Trophoblast cell (in vitro differentiated cells and primary cell): ENCODE results near the gene DLGAP1. TPM values are rescaled to one million over a fixed set of nuclear protein-coding genes. Genes with fewer than 3 reads are reported as not detected.
"Not testable (repeated sequence)": the region's sequence is repeated elsewhere in the genome, so short reads cannot be mapped to it uniquely, and the experiment has no call there.

Experiments used
- DNase-seq, 2 donors: peaks; one replicate each; pipeline ENCODE4 v3.0.0-alpha.2; 2016
- H2AFZ ChIP-seq: 2 replicates; pipeline ENCODE4 v1.6.1; 2013; ENCODE audit warnings: low read length, moderate library complexity, mild to moderate bottlenecking; ENCODE audit not compliant: insufficient read depth, poor library complexity
- H2AK5ac ChIP-seq: 2 replicates; pipeline ENCODE4 v1.6.1; 2013; ENCODE audit warnings: mild to moderate bottlenecking, low read length
- H2BK120ac ChIP-seq: 2 replicates; pipeline ENCODE4 v1.6.1; 2013; ENCODE audit warnings: low read length, mild to moderate bottlenecking, moderate library complexity; ENCODE audit not compliant: insufficient read depth, poor library complexity
- H2BK12ac ChIP-seq: 2 replicates; pipeline ENCODE4 v1.6.1; 2013; ENCODE audit warnings: mild to moderate bottlenecking, low read length, moderate library complexity
- H2BK5ac ChIP-seq: 2 replicates; pipeline ENCODE4 v1.6.1; 2013; ENCODE audit warnings: low read length, low read depth, moderate library complexity, mild to moderate bottlenecking; ENCODE audit not compliant: poor library complexity
- H3K14ac ChIP-seq: 2 replicates; pipeline ENCODE4 v1.6.1; 2013; ENCODE audit warnings: mild to moderate bottlenecking, low read length
- H3K18ac ChIP-seq: 2 replicates; pipeline ENCODE4 v1.6.1; 2013; ENCODE audit warnings: mild to moderate bottlenecking, low read length
- H3K23ac ChIP-seq: 2 replicates; pipeline ENCODE4 v1.6.1; 2013; ENCODE audit warnings: low read length
- H3K27ac ChIP-seq: 2 replicates; pipeline ENCODE4 v1.5.1; 2013; ENCODE audit warnings: low read depth, mild to moderate bottlenecking, inconsistent platforms, low read length, moderate library complexity
- H3K27me3 ChIP-seq: 2 replicates; pipeline ENCODE4 v1.6.1; 2013; ENCODE audit warnings: inconsistent platforms, mild to moderate bottlenecking, low read length, moderate library complexity; ENCODE audit not compliant: insufficient read depth
- H3K36me3 ChIP-seq, 2 experiments: 1 replicate in 1 of 2; 2 replicates in 1 of 2; pipeline ENCODE4 v1.6.1; 2013; ENCODE audit warnings: low read length in 2 of 2, mild to moderate bottlenecking in 2 of 2, moderate library complexity in 1 of 2; ENCODE audit not compliant: insufficient read depth in 2 of 2, control insufficient read depth in 1 of 2
- H3K4ac ChIP-seq: 2 replicates; pipeline ENCODE4 v1.6.1; 2013; ENCODE audit warnings: low read depth, mild to moderate bottlenecking, low read length, moderate library complexity
- H3K4me1 ChIP-seq, 2 experiments: 1 replicate in 1 of 2; 2 replicates in 1 of 2; pipeline ENCODE4 v1.6.1; 2013; ENCODE audit warnings: low read length in 2 of 2, mild to moderate bottlenecking in 2 of 2, moderate library complexity in 1 of 2; ENCODE audit not compliant: insufficient read depth in 2 of 2, control insufficient read depth in 1 of 2
- H3K4me2 ChIP-seq: 2 replicates; pipeline ENCODE4 v1.6.1; 2013; ENCODE audit warnings: inconsistent platforms, mild to moderate bottlenecking, low read length, moderate library complexity
- H3K4me3 ChIP-seq: 2 replicates; pipeline ENCODE4 v1.5.1; 2013; ENCODE audit warnings: mild to moderate bottlenecking, low read depth, low read length, inconsistent platforms
- H3K79me1 ChIP-seq: one replicate; pipeline ENCODE4 v1.6.1; 2013; ENCODE audit warnings: low read length
- H3K79me2 ChIP-seq: 2 replicates; pipeline ENCODE4 v1.6.1; 2013; ENCODE audit warnings: low read length, mild to moderate bottlenecking; ENCODE audit not compliant: control insufficient read depth, insufficient read depth, poor library complexity
- H3K9ac ChIP-seq: 2 replicates; pipeline ENCODE4 v1.6.1; 2013; ENCODE audit warnings: mild to moderate bottlenecking, low read length
- H3K9me3 ChIP-seq: 2 replicates; pipeline ENCODE4 v1.6.1; 2013; ENCODE audit warnings: low read depth, mild to moderate bottlenecking, control low read depth, inconsistent platforms, low read length; ENCODE audit not compliant: insufficient read depth
- H4K12ac ChIP-seq: 2 replicates; pipeline ENCODE4 v1.6.1; 2013; ENCODE audit warnings: low read depth, mild to moderate bottlenecking, low read length, moderate library complexity
- H4K8ac ChIP-seq: 2 replicates; pipeline ENCODE4 v1.6.1; 2013; ENCODE audit warnings: low read depth, mild to moderate bottlenecking, low read length, moderate library complexity
- H4K91ac ChIP-seq: one replicate; pipeline ENCODE4 v1.6.1; 2013; ENCODE audit warnings: low read depth, mild to moderate bottlenecking, low read length, moderate library complexity
- WGBS: extraction: QIAGEN DNeasy Blood & Tissue Kit; methylation state at CpG from one replicate; pipeline ENCODE4 v1.1.7; 2013; ENCODE audit warnings: missing lambda C conversion rate; ENCODE audit not compliant: insufficient read length, insufficient coverage; ENCODE audit errors: extremely low coverage; 5-methylcytosine and 5-hydroxymethylcytosine counted together
- polyA plus RNA-seq: library from polyadenylated mRNA; stranded (reverse); fragments of 200-250 nt; gene quantifications from 2 replicates; pipeline ENCODE4 v1.2.3, GENCODE V29; 2013

DLGAP1 gene
- 0.30 and 0.33 TPM in 2 replicates for polyA plus RNA-seq

DNA sequence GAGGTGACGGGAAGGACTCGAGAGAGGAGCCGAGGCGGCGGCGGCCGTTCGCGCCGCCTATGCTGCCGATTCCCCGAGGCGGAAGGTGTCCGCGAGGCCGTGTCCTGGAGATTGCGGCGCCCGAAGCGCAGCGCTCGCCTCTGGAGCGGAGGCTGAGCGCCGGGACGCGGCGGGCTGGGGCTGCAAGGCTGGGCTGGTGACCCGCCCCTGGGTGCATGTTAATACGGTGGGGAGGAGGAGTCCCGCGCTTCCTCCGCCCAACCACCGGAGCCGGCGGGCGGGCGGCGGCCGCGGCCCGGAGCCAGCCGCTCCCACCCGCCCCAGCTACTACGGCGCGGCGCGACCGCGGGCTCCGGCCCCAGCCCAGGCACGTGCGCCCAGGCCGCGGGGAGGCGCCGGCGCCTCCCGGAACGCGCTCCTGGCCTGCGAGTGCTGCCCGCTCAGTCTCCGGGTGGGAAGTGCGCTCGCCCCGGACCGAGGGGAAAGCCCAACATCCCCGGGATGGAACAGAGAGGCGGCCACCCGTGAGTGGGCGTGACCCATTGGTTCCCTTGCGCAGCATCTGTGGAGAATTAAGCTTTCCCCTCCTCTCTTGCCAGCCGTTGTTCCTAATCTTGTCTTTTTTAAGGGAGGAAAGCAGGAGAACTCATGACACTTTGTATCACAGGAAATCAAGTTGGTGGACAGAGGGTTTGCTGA lies at the start of gene DLGAP1:
TSS of gene DLGAP1 (minus strand) at position 195 of the 699 bp plus-strand sequence.
- peaks cover 7 to 10% of the 10 kb centered on the region in 2 experiments for H3K4me1 ChIP-seq
- H3K27ac ChIP-seq = no peak within 1 kb of the TSS
- no peak within 1 kb of the TSS for H2BK120ac ChIP-seq
- no peak within 1 kb of the TSS for H2BK12ac ChIP-seq
- no peak within 1 kb of the TSS for H3K4ac ChIP-seq
- no peak for DNase-seq
- peak within 1 kb of the TSS; percentile 65 for H3K9ac ChIP-seq
- no peak within 1 kb of the TSS for H4K8ac ChIP-seq
- no peaks in the 10 kb centered on the region for H3K9me3 ChIP-seq
- H3K27me3 ChIP-seq = peaks cover 20% of the 10 kb centered on the region
- H3K14ac ChIP-seq = no peak within 1 kb of the TSS
- H3K79me1 ChIP-seq = no peaks in the 10 kb centered on the region
- H3K18ac ChIP-seq = no peak within 1 kb of the TSS
- H3K4me3 ChIP-seq = peak within 1 kb of the TSS; percentile 80
- H4K91ac ChIP-seq = no peak within 1 kb of the TSS
- H4K12ac ChIP-seq = no peak within 1 kb of the TSS
- H2AFZ ChIP-seq = peak within 1 kb of the TSS; percentile 52
- H3K79me2 ChIP-seq = no peaks in the 10 kb centered on the region
- no peak within 1 kb of the TSS for H3K23ac ChIP-seq
- no CpG with 5 or more reads among the region's 75 CpGs for WGBS
- H2BK5ac ChIP-seq = no peak within 1 kb of the TSS
- no peak within 1 kb of the TSS for H2AK5ac ChIP-seq
- H3K4me2 ChIP-seq = peak within 1 kb of the TSS; percentile 100
- no peaks in the 10 kb centered on the region for H3K36me3 ChIP-seq

DNA sequence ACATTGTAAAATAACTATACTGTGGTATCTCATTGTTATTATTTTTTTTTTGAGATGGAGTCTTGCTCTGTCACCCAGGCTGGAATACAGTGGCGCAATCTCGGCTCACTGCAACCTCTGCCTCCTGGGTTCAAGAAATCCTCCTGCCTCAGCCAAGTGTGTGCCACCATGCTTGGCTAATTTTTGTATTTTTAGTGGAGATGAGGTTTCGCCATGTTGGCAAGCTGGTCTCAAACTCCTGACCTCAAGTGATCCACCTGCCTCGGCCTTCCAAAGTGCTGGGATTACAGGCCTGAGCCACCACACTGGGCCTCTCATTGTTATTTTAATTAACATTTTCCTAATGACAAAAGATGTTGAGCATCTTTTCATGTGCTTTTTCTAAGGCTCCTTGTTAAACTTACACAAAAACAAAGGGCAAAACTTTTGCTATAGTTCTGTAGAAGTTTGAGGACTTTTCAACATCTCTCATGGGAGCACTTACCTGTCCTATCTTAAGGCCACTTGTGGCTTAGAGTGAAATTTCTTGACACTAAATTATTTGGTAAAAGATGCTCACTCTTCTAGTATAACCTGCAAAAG lies 39.7 kb upstream of the DLGAP1 start:
- not testable (repeated sequence) for H2BK5ac ChIP-seq, DNase-seq, H2BK12ac ChIP-seq, H3K4me1 ChIP-seq, H3K9me3 ChIP-seq, H3K18ac ChIP-seq, H3K79me2 ChIP-seq, H3K23ac ChIP-seq, H3K14ac ChIP-seq, H3K27me3 ChIP-seq, H3K36me3 ChIP-seq, H2BK120ac ChIP-seq, H3K9ac ChIP-seq, H3K79me1 ChIP-seq, H2AFZ ChIP-seq, H3K4me2 ChIP-seq, H3K4me3 ChIP-seq, H2AK5ac ChIP-seq, H3K27ac ChIP-seq, H4K12ac ChIP-seq, H4K8ac ChIP-seq, H3K4ac ChIP-seq, H4K91ac ChIP-seq
- WGBS = no CpG with 5 or more reads among the region's 4 CpGs

DNA sequence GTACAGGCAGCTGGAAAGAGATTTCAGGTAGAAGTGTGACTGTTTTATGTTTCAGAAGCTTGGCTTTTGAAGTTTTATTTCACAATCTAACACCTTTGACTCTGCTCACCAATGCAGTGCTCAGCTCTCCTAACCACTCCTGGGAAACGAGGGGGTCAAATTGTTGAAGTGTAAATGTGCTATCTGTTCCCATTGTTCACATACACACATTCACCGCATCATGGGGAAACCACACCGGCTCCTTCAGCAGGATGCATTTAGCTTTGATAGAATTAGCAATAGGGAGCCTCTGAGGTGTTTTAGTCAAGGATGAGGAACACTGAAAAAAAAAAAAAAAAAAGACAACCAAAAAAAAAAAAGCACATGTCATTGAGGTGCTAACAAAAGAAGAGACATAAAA lies 13.4 kb upstream of the DLGAP1 start:
- H4K12ac ChIP-seq = no peak overlapping the region
- no peak overlapping the region for H2BK120ac ChIP-seq
- WGBS = no CpG with 5 or more reads among the region's 3 CpGs
- H3K79me1 ChIP-seq = no peaks in the 10 kb centered on the region
- no peak for DNase-seq
- no peak overlapping the region for H3K4ac ChIP-seq
- no peaks in the 10 kb centered on the region for H3K4me1 ChIP-seq
- no peaks in the 10 kb centered on the region for H3K79me2 ChIP-seq
- H3K9ac ChIP-seq = no peak overlapping the region
- H2BK12ac ChIP-seq = no peak overlapping the region
- H2BK5ac ChIP-seq = no peak overlapping the region
- H3K9me3 ChIP-seq = no peaks in the 10 kb centered on the region
- no peak overlapping the region for H3K4me2 ChIP-seq
- no peak overlapping the region for H3K4me3 ChIP-seq
- no peak overlapping the region for H4K8ac ChIP-seq
- H2AK5ac ChIP-seq = no peak overlapping the region
- H3K14ac ChIP-seq = no peak overlapping the region
- no peak overlapping the region for H2AFZ ChIP-seq
- H3K27me3 ChIP-seq = no peaks in the 10 kb centered on the region
- H3K27ac ChIP-seq = no peak overlapping the region
- no peaks in the 10 kb centered on the region for H3K36me3 ChIP-seq
- H3K23ac ChIP-seq = no peak overlapping the region
- H4K91ac ChIP-seq = no peak overlapping the region
- no peak overlapping the region for H3K18ac ChIP-seq

DNA sequence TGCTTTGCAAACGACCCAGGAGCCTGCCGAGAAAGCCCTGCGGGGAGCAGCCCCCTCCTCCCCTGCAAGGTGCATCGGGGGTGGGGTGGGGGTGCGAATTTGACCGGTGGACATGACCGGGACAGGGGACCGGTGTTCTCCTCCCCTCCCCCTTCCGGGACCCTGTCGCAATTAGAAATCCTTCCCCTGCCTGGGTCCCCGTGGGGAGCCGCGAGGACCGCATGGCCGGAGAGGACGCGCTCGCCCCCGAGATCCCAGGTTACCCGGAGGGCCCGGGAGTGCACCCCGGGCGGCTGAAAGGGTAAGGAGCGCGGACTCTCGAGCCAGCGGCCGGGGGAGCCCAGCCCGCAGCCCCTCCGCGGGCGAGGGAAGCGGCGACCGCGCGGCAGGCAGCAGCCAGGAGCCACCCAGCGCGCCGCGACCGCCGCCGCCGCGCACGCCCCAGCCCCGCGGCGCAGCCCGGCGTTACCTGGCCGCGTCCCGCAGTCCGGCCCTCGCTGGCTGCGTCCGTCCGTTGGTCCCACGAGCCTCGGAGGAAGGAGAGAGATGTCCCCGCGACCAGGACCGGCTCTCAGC lies 482 bp downstream of the DLGAP1 start:
- H3K27ac ChIP-seq = no peak overlapping the region
- H3K79me1 ChIP-seq = no peaks in the 10 kb centered on the region
- no peak overlapping the region for H4K12ac ChIP-seq
- H2BK5ac ChIP-seq = no peak overlapping the region
- peak overlapping the region; percentile 65 for H3K9ac ChIP-seq
- H2AK5ac ChIP-seq = no peak overlapping the region
- H2BK120ac ChIP-seq = no peak overlapping the region
- no peaks in the 10 kb centered on the region for H3K79me2 ChIP-seq
- H3K23ac ChIP-seq = no peak overlapping the region
- peak overlapping the region; percentile 100 for H3K4me2 ChIP-seq
- no peak overlapping the region for H4K8ac ChIP-seq
- no CpG with 5 or more reads among the region's 65 CpGs for WGBS
- H3K4me3 ChIP-seq = peak overlapping the region; percentile 80
- H2AFZ ChIP-seq = peak overlapping the region; percentile 35
- no peak overlapping the region for H2BK12ac ChIP-seq
- peaks cover 20% of the 10 kb centered on the region for H3K27me3 ChIP-seq
- no peak overlapping the region for H3K14ac ChIP-seq
- peaks cover 7 to 10% of the 10 kb centered on the region in 2 experiments for H3K4me1 ChIP-seq
- H3K9me3 ChIP-seq = no peaks in the 10 kb centered on the region
- no peak overlapping the region for H4K91ac ChIP-seq
- H3K4ac ChIP-seq = no peak overlapping the region
- DNase-seq = no peak
- H3K18ac ChIP-seq = no peak overlapping the region
- H3K36me3 ChIP-seq = no peaks in the 10 kb centered on the region
